Measurements from ENCODE around the gene LPCAT1. TPM values are rescaled to one million over a fixed set of nuclear protein-coding genes. Genes with fewer than 3 reads are reported as not detected.

The LPCAT1 gene
- total RNA-seq, 2 donors from 2014 or later = 78.5 to 124 TPM

DNA sequence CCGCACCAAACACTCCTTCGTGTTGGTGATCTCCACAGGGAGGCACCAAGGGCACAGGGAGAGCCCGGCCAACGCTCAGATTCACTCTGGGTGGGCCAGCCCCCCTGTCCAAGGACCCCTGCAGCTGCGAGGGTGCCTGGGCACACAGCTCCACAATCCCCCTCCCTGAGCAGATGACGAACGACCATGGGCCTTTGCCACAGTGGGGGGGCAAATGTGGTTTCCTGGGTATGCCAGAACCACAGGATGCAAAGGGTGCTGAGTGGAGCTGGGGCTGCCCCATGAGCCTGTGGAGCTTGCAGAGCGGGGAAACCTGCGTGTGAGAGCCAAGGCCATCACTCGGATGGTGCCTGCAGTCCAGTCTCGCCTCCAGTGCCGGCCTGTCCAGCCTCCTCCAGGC lies 31.0 kb downstream of the LPCAT1 start:
- H3K9me3 Mint-ChIP-seq = no peaks in the 10 kb centered on the region
- peaks cover 46% of the 10 kb centered on the region for H3K36me3 Mint-ChIP-seq (ENCODE audit: low read depth)
- no peaks in the 10 kb centered on the region for H3K27me3 Mint-ChIP-seq (ENCODE audit: insufficient read depth)
- H3K27ac Mint-ChIP-seq = no peak overlapping the region
- Histone ChIP-seq H3K4me1 (ENCODE audit: control insufficient read depth, insufficient read depth, low read length) (no peaks in the 10 kb centered on the region), H3K9ac (ENCODE audit: extremely low read depth, low read length, poor library complexity, severe bottlenecking) (no peak overlapping the region), H3K4me3 (ENCODE audit: low read length) (no peak overlapping the region), H3K36me3 (ENCODE audit: control insufficient read depth, insufficient read depth, low read length) (peaks cover 47% of the 10 kb centered on the region), H3K27me3 (ENCODE audit: control insufficient read depth, insufficient read depth, low read length, poor library complexity, severe bottlenecking) (no peaks in the 10 kb centered on the region), H3K9me3 (ENCODE audit: control insufficient read depth, low read length) (no peaks in the 10 kb centered on the region), H3K27ac (ENCODE audit: low read depth, low read length) (no peak overlapping the region)
- WGBS, 2 experiments (ENCODE audit: insufficient coverage in 1 of 2, insufficient read length in 1 of 2) = 87 to 89% methylated on average over 8 to 12 of the region's 12 CpGs
- no peak for TF ChIP-seq CTCF (conservative IDR thresholded peaks at IDR 0.05)
- no peak for DNase-seq
- H3K4me1 Mint-ChIP-seq = no peaks in the 10 kb centered on the region
- H3K4me3 Mint-ChIP-seq = no peak overlapping the region

DNA sequence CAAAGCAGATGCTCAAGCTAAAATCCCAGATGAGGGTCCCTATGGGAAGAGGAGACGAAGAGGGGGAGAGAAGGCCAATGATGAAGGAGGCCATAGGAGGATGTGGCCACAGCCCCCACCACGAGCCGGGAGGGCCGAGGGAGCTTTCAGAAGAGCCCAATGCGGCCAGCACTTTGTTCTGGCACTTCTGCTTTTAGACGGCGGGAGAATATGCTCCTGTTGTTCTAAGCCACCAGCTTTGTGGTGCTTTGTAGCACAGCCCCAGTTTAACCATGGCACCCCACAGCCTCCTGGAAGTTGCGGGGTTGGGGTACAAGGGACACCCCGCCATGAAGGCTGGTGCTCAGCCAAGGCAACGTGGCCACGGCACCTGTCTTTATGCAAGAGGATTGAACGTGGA lies 33.4 kb downstream of the LPCAT1 start:
- Histone ChIP-seq H3K9me3 (ENCODE audit: control insufficient read depth, low read length) (no peaks in the 10 kb centered on the region), H3K4me1 (ENCODE audit: control insufficient read depth, insufficient read depth, low read length) (no peaks in the 10 kb centered on the region), H3K4me3 (ENCODE audit: low read length) (no peak overlapping the region), H3K27me3 (ENCODE audit: control insufficient read depth, insufficient read depth, low read length, poor library complexity, severe bottlenecking) (no peaks in the 10 kb centered on the region), H3K9ac (ENCODE audit: extremely low read depth, low read length, poor library complexity, severe bottlenecking) (no peak overlapping the region), H3K36me3 (ENCODE audit: control insufficient read depth, insufficient read depth, low read length) (peaks cover 40% of the 10 kb centered on the region), H3K27ac (ENCODE audit: low read depth, low read length) (no peak overlapping the region)
- Mint-ChIP-seq H3K27ac (no peak overlapping the region), H3K4me1 (no peaks in the 10 kb centered on the region), H3K36me3 (ENCODE audit: low read depth) (peaks cover 49% of the 10 kb centered on the region), H3K4me3 (no peak overlapping the region), H3K9me3 (no peaks in the 10 kb centered on the region), H3K27me3 (ENCODE audit: insufficient read depth) (no peaks in the 10 kb centered on the region)
- 91 to 95% methylated on average over 11 to 12 of the region's 12 CpGs for WGBS, 2 experiments (ENCODE audit: insufficient coverage in 1 of 2, insufficient read length in 1 of 2)
- TF ChIP-seq CTCF (conservative IDR thresholded peaks at IDR 0.05) = no peak
- DNase-seq = no peak

DNA sequence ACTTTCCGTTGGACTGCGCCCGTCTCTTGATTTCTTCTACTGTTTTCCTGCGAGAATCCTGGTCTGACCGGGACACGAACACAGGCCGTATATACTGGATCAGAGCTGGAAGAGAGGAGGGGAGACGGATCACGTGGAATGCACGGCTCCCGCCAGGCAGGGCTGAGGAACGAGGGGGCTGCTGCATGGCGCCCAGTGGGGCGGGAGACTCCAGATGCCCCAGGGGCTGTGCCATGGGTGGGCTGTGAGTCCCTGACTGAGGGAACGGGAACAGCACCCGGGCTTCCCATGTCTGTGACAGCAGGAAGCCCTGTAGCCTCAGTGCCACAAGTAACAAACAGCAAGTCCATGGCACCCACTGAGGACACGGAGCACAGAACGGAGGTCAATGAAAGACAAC lies 34.0 kb downstream of the LPCAT1 start:
- Mint-ChIP-seq H3K36me3 (ENCODE audit: low read depth) (peaks cover 49% of the 10 kb centered on the region), H3K27me3 (ENCODE audit: insufficient read depth) (no peaks in the 10 kb centered on the region), H3K9me3 (no peaks in the 10 kb centered on the region), H3K27ac (peak overlapping the region; percentile 26), H3K4me1 (no peaks in the 10 kb centered on the region), H3K4me3 (no peak overlapping the region)
- no peak for TF ChIP-seq CTCF (conservative IDR thresholded peaks at IDR 0.05)
- Histone ChIP-seq H3K4me1 (ENCODE audit: control insufficient read depth, insufficient read depth, low read length) (no peaks in the 10 kb centered on the region), H3K9ac (ENCODE audit: extremely low read depth, low read length, poor library complexity, severe bottlenecking) (no peak overlapping the region), H3K36me3 (ENCODE audit: control insufficient read depth, insufficient read depth, low read length) (peaks cover 39% of the 10 kb centered on the region), H3K9me3 (ENCODE audit: control insufficient read depth, low read length) (no peaks in the 10 kb centered on the region), H3K4me3 (ENCODE audit: low read length) (no peak overlapping the region), H3K27ac (ENCODE audit: low read depth, low read length) (no peak overlapping the region), H3K27me3 (ENCODE audit: control insufficient read depth, insufficient read depth, low read length, poor library complexity, severe bottlenecking) (no peaks in the 10 kb centered on the region)
- no peak for DNase-seq
- 94 to 98% methylated on average over 11 to 18 of the region's 18 CpGs for WGBS, 2 experiments (ENCODE audit: insufficient coverage in 1 of 2, insufficient read length in 1 of 2)

Data from endodermal cell (in vitro differentiated cells).